HCT116 (cell line): ENCODE results near the gene PCDHGB5. TPM values are rescaled to one million over a fixed set of nuclear protein-coding genes. Genes with fewer than 3 reads are reported as not detected.

Source experiments
- ATAC-seq: fragments of 200-7000 bp; cut with Tn5 transposase; 2 replicates; pipeline ENCODE4 v1.9.1; 2020; ENCODE audit warnings: mild to moderate bottlenecking, moderate library complexity
- BruUV-seq: library from RNA; stranded (reverse); fragments of 400-500 nt; replicated peaks from 2 replicates; lab custom pipeline; 2021; lab: Mats Ljungman, UMichigan
- CTCF ChIA-PET: fragments of 300-600 bp; sonication (Branson Sonifier 250); formaldehyde crosslinking; loops from one replicate; lab custom pipeline; 2021; ENCODE audit warnings: antibody characterized with exemption; lab: Charles Lee
- POLR2A ChIA-PET: fragments of 300-600, 350-600 bp; sonication (Branson Sonifier 250); formaldehyde crosslinking; loops from one replicate; lab custom pipeline; 2021; ENCODE audit warnings: antibody characterized with exemption; lab: Charles Lee
- RAD21 ChIA-PET, 2 experiments: fragments of 300-600 bp; sonication (Branson Sonifier 250); formaldehyde crosslinking; loops; one replicate each; lab custom pipeline; 2023; ENCODE audit warnings: low total read pairs in 2 of 2; ENCODE audit not compliant: uncharacterized antibody in 2 of 2, unreplicated experiment in 2 of 2, low non-redundant PET in 1 of 2; lab: Charles Lee
- DNase-seq: peaks from one replicate; pipeline ENCODE4 v3.0.0-alpha.2; 2010; ENCODE audit warnings: low read depth, low spot score
- H2AFZ ChIP-seq: fragments of 200-600 bp; shearing (Covaris generic), sonication (generic); 2 replicates; pipeline ENCODE4 v1.6.1; 2017; ENCODE audit warnings: low read depth, mixed run types, mixed read lengths, antibody characterized with exemption, low read length; ENCODE audit not compliant: poor library complexity, severe bottlenecking
- H3K27ac ChIP-seq: 2 replicates; pipeline ENCODE4 v1.5.1; 2012; ENCODE audit warnings: low read depth, low read length
- H3K27me3 ChIP-seq: fragments of 200-600 bp; sonication (generic); 2 replicates; pipeline ENCODE4 v1.6.1; 2016; ENCODE audit warnings: mixed run types, low read length, mixed read lengths; ENCODE audit not compliant: insufficient read depth
- H3K36me3 ChIP-seq, 2 experiments: fragments of 200-500 bp in 1 of 2; fragments of 200-600 bp in 1 of 2; sonication (Bioruptor generic) in 1 of 2; sonication (generic) in 1 of 2; 2 replicates each; pipeline versions ENCODE4 v1.5.1 to v1.6.1; 2014 to 2016; ENCODE audit warnings: low read length in 2 of 2, inconsistent platforms in 1 of 2, mixed read lengths in 1 of 2, mixed run types in 1 of 2; ENCODE audit not compliant: insufficient read depth in 2 of 2, control insufficient read depth in 1 of 2
- H3K4me1 ChIP-seq, 2 experiments: fragments of 200-600 bp in 1 of 2; sonication (generic) in 1 of 2; 2 replicates each; pipeline versions ENCODE4 v1.5.1 to v1.6.1; 2012 to 2017; ENCODE audit warnings: low read length in 2 of 2, inconsistent platforms in 1 of 2, mild to moderate bottlenecking in 1 of 2, mixed read lengths in 1 of 2, mixed run types in 1 of 2, moderate library complexity in 1 of 2; ENCODE audit not compliant: insufficient read depth in 2 of 2, control insufficient read depth in 1 of 2
- H3K4me2 ChIP-seq: fragments of 200-600 bp; sonication (generic); 2 replicates; pipeline ENCODE4 v1.6.1; 2017; ENCODE audit warnings: mixed run types, low read length, mixed read lengths
- H3K4me3 ChIP-seq, 2 experiments: fragments of 200-600 bp in 1 of 2; sonication (generic) in 1 of 2; replicated peaks in 1 of 2; 2 replicates each; pipeline ENCODE4 v1.5.1; 2011 to 2016; ENCODE audit warnings: low read length in 2 of 2, control low read depth in 1 of 2, low read depth in 1 of 2, mild to moderate bottlenecking in 1 of 2, mixed read lengths in 1 of 2, mixed run types in 1 of 2
- H3K79me2 ChIP-seq: fragments of 200-600 bp; sonication (generic); 2 replicates; pipeline ENCODE4 v1.6.1; 2017; ENCODE audit warnings: mild to moderate bottlenecking, mixed run types, low read length, moderate library complexity, mixed read lengths; ENCODE audit not compliant: insufficient read depth
- H3K9ac ChIP-seq: fragments of 200-600 bp; sonication (generic); 2 replicates; pipeline ENCODE4 v1.6.1; 2016; ENCODE audit warnings: low read length, mixed read lengths
- H3K9me2 ChIP-seq: fragments of 200-600 bp; sonication (generic), shearing (Covaris generic); 2 replicates; pipeline ENCODE4 v1.6.1; 2017; ENCODE audit warnings: mixed run types, mild to moderate bottlenecking, moderate library complexity; ENCODE audit not compliant: insufficient read depth
- H3K9me3 ChIP-seq, 2 experiments: fragments of 200-500 bp in 1 of 2; fragments of 200-600 bp in 1 of 2; sonication (Bioruptor generic) in 1 of 2; sonication (generic) in 1 of 2; 2 replicates each; pipeline ENCODE4 v1.6.1; 2014 to 2017; ENCODE audit warnings: low read length in 2 of 2, mixed read lengths in 2 of 2, inconsistent platforms in 1 of 2, low read depth in 1 of 2, mild to moderate bottlenecking in 1 of 2, mixed run types in 1 of 2, moderate library complexity in 1 of 2; ENCODE audit not compliant: control insufficient read depth in 1 of 2, insufficient read depth in 1 of 2
- H4K20me1 ChIP-seq: fragments of 200-600 bp; sonication (generic), shearing (Covaris generic); 2 replicates; pipeline ENCODE4 v1.6.1; 2017; ENCODE audit warnings: mixed run types, mild to moderate bottlenecking, moderate library complexity; ENCODE audit not compliant: insufficient read depth
- ATF3 ChIP-seq: IDR thresholded peaks from 2 replicates; pipeline ENCODE4 v1.6.1; 2012
- CBX3 ChIP-seq: IDR thresholded peaks from 2 replicates; pipeline ENCODE4 v1.6.1; 2012; ENCODE audit warnings: low read depth
- CTCF ChIP-seq, 3 experiments: fragments of 200-600 bp in 1 of 3; sonication (generic) in 1 of 3; IDR thresholded peaks in 2 of 3; conservative IDR thresholded peaks in 1 of 3; 2 replicates each; pipeline ENCODE4 v1.5.1; 2012 to 2017; ENCODE audit warnings: low read depth in 2 of 3, low read length in 2 of 3, antibody characterized with exemption in 1 of 3, borderline replicate concordance in 1 of 3, control low read depth in 1 of 3, mild to moderate bottlenecking in 1 of 3, mixed read lengths in 1 of 3, mixed run types in 1 of 3, moderate library complexity in 1 of 3; ENCODE audit not compliant: insufficient read depth in 1 of 3
- EZH2 ChIP-seq: fragments of 200-600 bp; sonication (generic); IDR thresholded peaks from 2 replicates; pipeline ENCODE4 v1.6.1; 2017; ENCODE audit warnings: antibody characterized with exemption, mixed run types
- EZH2phosphoT487 ChIP-seq: fragments of 200-600 bp; IDR thresholded peaks from 2 replicates; pipeline ENCODE4 v1.6.1; 2018; ENCODE audit warnings: antibody characterized with exemption, borderline replicate concordance
- FOSL1 ChIP-seq: IDR thresholded peaks from 2 replicates; pipeline ENCODE4 v1.6.1; 2012; ENCODE audit warnings: low read depth
- JUND ChIP-seq: IDR thresholded peaks from 2 replicates; pipeline ENCODE4 v1.6.1; 2012
- MAX ChIP-seq: IDR thresholded peaks from 2 replicates; pipeline ENCODE4 v1.6.1; 2012
- RAD21 ChIP-seq: IDR thresholded peaks from 2 replicates; pipeline ENCODE4 v1.6.1; 2012; ENCODE audit warnings: low read depth, mild to moderate bottlenecking
- REST ChIP-seq: IDR thresholded peaks from 2 replicates; pipeline ENCODE4 v1.6.1; 2012; ENCODE audit warnings: low read depth
- SIN3A ChIP-seq: IDR thresholded peaks from 2 replicates; pipeline ENCODE4 v1.6.1; 2012; ENCODE audit warnings: low read depth
- SRF ChIP-seq: IDR thresholded peaks from 2 replicates; pipeline ENCODE4 v1.6.1; 2012; ENCODE audit warnings: low read depth
- TCF7L2 ChIP-seq: IDR thresholded peaks from 2 replicates; pipeline ENCODE4 v1.7.0; 2011; ENCODE audit warnings: borderline replicate concordance, inconsistent platforms; ENCODE audit not compliant: insufficient read depth, insufficient read length; ENCODE audit errors: extremely low read depth
- ZBTB33 ChIP-seq: IDR thresholded peaks from 2 replicates; pipeline ENCODE4 v1.6.1; 2011; ENCODE audit warnings: mild to moderate bottlenecking, low read length, moderate library complexity; ENCODE audit not compliant: insufficient replicate concordance; ENCODE audit errors: extremely low read depth
- ZFX ChIP-seq: fragments of 450-650 bp; IDR thresholded peaks from 2 replicates; pipeline ENCODE4 v1.6.1; 2017
- ZNF274 ChIP-seq: fragments of 200-500 bp; sonication (Bioruptor generic); IDR thresholded peaks from 2 replicates; pipeline ENCODE4 v1.6.1; 2014; ENCODE audit warnings: mild to moderate bottlenecking, low read depth, low read length, inconsistent platforms
- intact Hi-C: fragments of 100-400 bp; cut with micrococcal nuclease; formaldehyde crosslinking; loops from 2 replicates; pipeline ENCODE4 v1.10.0; 2022
- total RNA-seq: library from RNA; stranded (reverse); gene quantifications from one replicate; pipeline ENCODE4 v1.2.1, GENCODE V29; 2021; ENCODE audit not compliant: unreplicated experiment

Gene PCDHGB5
- total RNA-seq, 1 experiment from 2014 or later, result 0.15 TPM

GRCh38 chr5:141384471-141385267, 13.1 kb upstream of the PCDHGB5 start:
- H3K9me3 ChIP-seq, result no peaks in the 10 kb centered on the region; a peak in 2 of 4 replicates
- no peaks in the 10 kb centered on the region for H4K20me1 ChIP-seq
- H3K79me2 ChIP-seq, result no peaks in the 10 kb centered on the region
- H3K9ac ChIP-seq, result no peak overlapping the region
- intact Hi-C loops, result no loop called here
- no peaks in the 10 kb centered on the region for H3K4me1 ChIP-seq
- no TSS peak for BruUV-seq
- H2AFZ ChIP-seq, result no peak overlapping the region
- ChIA-PET POLR2A (no interaction called here), CTCF (no interaction called here), RAD21 (no interaction called here)
- DNase-seq (no peak), ATAC-seq (no peak)
- no peak overlapping the region for H3K4me2 ChIP-seq
- no peaks in the 10 kb centered on the region for H3K27me3 ChIP-seq
- H3K27ac ChIP-seq, result no peak overlapping the region
- no peaks in the 10 kb centered on the region for H3K36me3 ChIP-seq
- TF ChIP-seq JUND (no peak), RAD21 (no peak), ZBTB33 (no peak), ZFX (no peak), EZH2 (no peak), ATF3 (no peak), MAX (no peak), TCF7L2 (no peak), SRF (no peak), CBX3 (no peak), FOSL1 (no peak), REST (no peak), ZNF274 (no peak), SIN3A (no peak), CTCF (IDR thresholded peaks at IDR 0.05 in 2 of 3, conservative IDR thresholded peaks at IDR 0.05 in 1 of 3; ENCODE audit: borderline replicate concordance in 1 of 3, insufficient read depth in 1 of 3, low read depth in 2 of 3, low read length in 2 of 3) (no peak), EZH2phosphoT487 (no peak)
- H3K9me2 ChIP-seq, result no peaks in the 10 kb centered on the region
- H3K4me3 ChIP-seq, result no peak overlapping the region
